GM12872 (cell line): Measurements from ENCODE around the gene ARHGAP35.

Source experiments
- CTCF ChIP-seq: IDR thresholded peaks from 3 replicates; pipeline ENCODE4 v1.5.1; 2011; ENCODE audit warnings: low read depth, mild to moderate bottlenecking, low read length, moderate library complexity; ENCODE audit not compliant: insufficient read depth

Gene ARHGAP35

GRCh38 chr19:46860125-46860845 lies 512 bp upstream of the ARHGAP35 start:
- no peak for TF ChIP-seq CTCF

DNA sequence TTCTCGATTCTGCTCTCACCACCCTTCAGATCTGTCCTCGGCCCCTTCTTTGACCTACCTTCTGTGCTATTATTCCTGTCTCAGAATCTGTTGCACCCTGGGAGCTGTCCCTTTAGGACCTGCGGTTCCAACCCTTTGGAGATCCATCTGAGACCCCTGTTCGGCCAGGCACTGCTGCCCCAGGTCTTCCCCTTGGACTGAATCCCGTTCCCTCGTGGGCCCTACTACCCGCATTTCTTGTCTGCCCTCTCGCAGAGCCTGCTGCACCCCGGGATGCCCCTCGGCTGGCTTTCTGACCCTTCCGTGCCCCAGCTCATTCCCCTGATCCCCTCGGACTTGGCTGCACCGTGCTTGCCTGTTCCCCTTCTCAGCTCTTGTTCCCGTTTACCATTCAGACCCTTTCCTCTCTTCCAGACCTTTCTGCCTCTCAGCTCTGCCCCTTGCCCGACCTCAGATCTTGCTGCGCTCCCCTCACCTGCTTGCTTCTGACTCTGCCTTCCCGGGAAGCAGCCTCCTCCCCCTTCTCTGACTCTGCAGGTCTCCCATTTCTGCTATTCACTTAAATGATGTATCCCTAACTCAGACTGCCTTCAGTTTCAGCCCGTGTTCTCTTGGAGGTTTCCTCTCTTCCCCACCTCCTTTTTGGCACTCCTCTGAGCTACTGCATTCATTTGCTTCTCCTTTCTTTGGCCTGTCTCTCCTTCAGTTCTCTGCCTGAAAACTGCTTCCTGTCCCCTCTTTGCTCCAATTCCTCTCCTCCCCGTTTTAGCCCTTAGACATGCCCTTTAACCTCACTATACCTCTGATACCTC lies 1.1 kb downstream of the ARHGAP35 start:
- no peak for TF ChIP-seq CTCF

DNA sequence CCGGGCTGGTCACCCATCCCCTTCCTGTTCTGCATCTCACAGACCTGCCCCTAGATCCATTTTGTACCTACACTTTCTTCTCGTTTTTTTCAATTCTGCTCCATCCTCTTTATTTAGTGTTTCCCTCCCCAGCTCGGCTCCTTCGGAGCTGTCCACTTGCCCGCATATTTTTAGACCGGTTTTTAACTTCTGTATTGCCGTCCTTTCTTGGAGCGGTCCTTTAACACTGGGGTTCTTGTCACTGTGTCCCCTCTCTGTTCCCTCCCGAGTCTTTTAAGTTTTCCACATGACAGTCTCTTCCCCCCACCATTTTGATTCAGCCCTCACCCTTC lies 1.7 kb downstream of the ARHGAP35 start:
- no peak for TF ChIP-seq CTCF

- TF ChIP-seq CTCF = no peak
Observed at GRCh38 chr19:46862974-46863632, 2.3 kb downstream of the ARHGAP35 start.

GRCh38 chr19:46863818-46864629 lies 3.2 kb downstream of the ARHGAP35 start:
- no peak for TF ChIP-seq CTCF

GRCh38 chr19:46866407-46867136 lies 5.8 kb downstream of the ARHGAP35 start:
- no peak for TF ChIP-seq CTCF
